KMS-11 (cell line): ENCODE results near the gene ERVFRD-1.

ENCODE experiments used
- H2AFZ ChIP-seq: fragments of 200-600 bp; sonication (generic); 2 replicates; pipeline ENCODE4 v1.6.1; 2016; ENCODE audit warnings: antibody characterized with exemption, mixed run types, low read depth
- H3K27ac ChIP-seq: fragments of 200-600 bp; sonication (generic); 2 replicates; pipeline ENCODE4 v1.6.1; 2016; ENCODE audit warnings: mild to moderate bottlenecking, mixed run types
- H3K27me3 ChIP-seq: fragments of 200-600 bp; sonication (generic); 2 replicates; pipeline ENCODE4 v1.6.1; 2017; ENCODE audit warnings: mild to moderate bottlenecking, low read depth, mixed run types, moderate library complexity; ENCODE audit not compliant: insufficient read depth
- H3K36me3 ChIP-seq: fragments of 200-600 bp; sonication (generic); 2 replicates; pipeline ENCODE4 v1.6.1; 2017; ENCODE audit warnings: mild to moderate bottlenecking, mixed run types; ENCODE audit not compliant: insufficient read depth
- H3K4me1 ChIP-seq: fragments of 200-600 bp; sonication (generic); 2 replicates; pipeline ENCODE4 v1.6.1; 2016; ENCODE audit warnings: mild to moderate bottlenecking, low read depth, mixed run types; ENCODE audit not compliant: poor library complexity, severe bottlenecking
- H3K4me2 ChIP-seq: fragments of 200-600 bp; sonication (generic); 2 replicates; pipeline ENCODE4 v1.7.0; 2016; ENCODE audit warnings: mild to moderate bottlenecking, mixed run types
- H3K4me3 ChIP-seq: fragments of 200-600 bp; sonication (generic); IDR thresholded peaks from 2 replicates; pipeline ENCODE4 v1.6.1; 2017; ENCODE audit warnings: low read depth, low read length, mixed read lengths; ENCODE audit not compliant: insufficient read depth
- H3K79me2 ChIP-seq: fragments of 200-600 bp; sonication (generic); 2 replicates; pipeline ENCODE4 v1.6.1; 2016; ENCODE audit warnings: low read depth, mixed run types; ENCODE audit not compliant: insufficient read depth
- H3K9ac ChIP-seq: fragments of 200-600 bp; sonication (generic); 2 replicates; pipeline ENCODE4 v1.6.1; 2016; ENCODE audit warnings: mild to moderate bottlenecking, mixed run types
- H4K20me1 ChIP-seq: fragments of 200-600 bp; sonication (generic); 2 replicates; pipeline ENCODE4 v1.6.1; 2016; ENCODE audit warnings: mild to moderate bottlenecking, mixed run types; ENCODE audit not compliant: insufficient read depth
- CTCF ChIP-seq: fragments of 200-600 bp; sonication (generic); conservative IDR thresholded peaks from 2 replicates; pipeline ENCODE4 v1.6.1; 2017; ENCODE audit warnings: low read depth, mild to moderate bottlenecking, antibody characterized with exemption, low read length, moderate library complexity, mixed read lengths

Gene ERVFRD-1

GRCh38 chr6:11144393-11144851 is 32.9 kb upstream of the ERVFRD-1 start:
- Histone ChIP-seq H4K20me1 (no peaks in the 10 kb centered on the region), H3K79me2 (no peaks in the 10 kb centered on the region), H2AFZ (peak overlapping the region; percentile 8; the same call in 1 of the 2 replicates), H3K4me2 (no peak overlapping the region), H3K27ac (no peak overlapping the region), H3K4me3 (no peak overlapping the region), H3K36me3 (no peaks in the 10 kb centered on the region), H3K9ac (no peak overlapping the region), H3K27me3 (no peaks in the 10 kb centered on the region), H3K4me1 (peaks cover 3% of the 10 kb centered on the region)
- peak; percentile 96 for TF ChIP-seq CTCF

GRCh38 chr6:11143394-11144371 is 32.2 kb upstream of the ERVFRD-1 start:
- H3K27me3 ChIP-seq: no peaks in the 10 kb centered on the region
- H3K4me1 ChIP-seq: peaks cover 3% of the 10 kb centered on the region
- no peaks in the 10 kb centered on the region for H4K20me1 ChIP-seq
- TF ChIP-seq CTCF: no peak
- H3K4me3 ChIP-seq: no peak overlapping the region
- no peaks in the 10 kb centered on the region for H3K79me2 ChIP-seq
- no peak overlapping the region for H3K27ac ChIP-seq
- H3K36me3 ChIP-seq: no peaks in the 10 kb centered on the region
- no peak overlapping the region for H2AFZ ChIP-seq
- no peak overlapping the region for H3K9ac ChIP-seq
- no peak overlapping the region for H3K4me2 ChIP-seq

GRCh38 chr6:11142296-11143027 is 30.9 kb upstream of the ERVFRD-1 start:
- Histone ChIP-seq H3K36me3 (no peaks in the 10 kb centered on the region), H3K4me2 (no peak overlapping the region), H3K9ac (no peak overlapping the region), H3K4me1 (peaks cover 3% of the 10 kb centered on the region), H3K27ac (no peak overlapping the region), H3K4me3 (no peak overlapping the region), H2AFZ (no peak overlapping the region), H4K20me1 (no peaks in the 10 kb centered on the region), H3K79me2 (no peaks in the 10 kb centered on the region), H3K27me3 (no peaks in the 10 kb centered on the region)
- no peak for TF ChIP-seq CTCF

GRCh38 chr6:11141295-11141694 is 29.8 kb upstream of the ERVFRD-1 start:
- peaks cover 3% of the 10 kb centered on the region for H3K4me1 ChIP-seq
- H3K9ac ChIP-seq: no peak overlapping the region
- H3K4me2 ChIP-seq: no peak overlapping the region
- no peaks in the 10 kb centered on the region for H3K79me2 ChIP-seq
- H2AFZ ChIP-seq: no peak overlapping the region
- no peak overlapping the region for H3K4me3 ChIP-seq
- H3K36me3 ChIP-seq: no peaks in the 10 kb centered on the region
- H3K27ac ChIP-seq: no peak overlapping the region
- H3K27me3 ChIP-seq: no peaks in the 10 kb centered on the region
- no peak for TF ChIP-seq CTCF
- no peaks in the 10 kb centered on the region for H4K20me1 ChIP-seq
